ENCODE measurements around the gene BTBD2. TPM values are rescaled to one million over a fixed set of nuclear protein-coding genes. Genes with fewer than 3 reads are reported as not detected.
A peak's percentile ranks its signal among the peaks of the same experiment; 100 is the strongest.

Gene BTBD2
- total and polyA plus RNA-seq, 12 donors: 11.8 to 122 (median 78.1) TPM

DNA sequence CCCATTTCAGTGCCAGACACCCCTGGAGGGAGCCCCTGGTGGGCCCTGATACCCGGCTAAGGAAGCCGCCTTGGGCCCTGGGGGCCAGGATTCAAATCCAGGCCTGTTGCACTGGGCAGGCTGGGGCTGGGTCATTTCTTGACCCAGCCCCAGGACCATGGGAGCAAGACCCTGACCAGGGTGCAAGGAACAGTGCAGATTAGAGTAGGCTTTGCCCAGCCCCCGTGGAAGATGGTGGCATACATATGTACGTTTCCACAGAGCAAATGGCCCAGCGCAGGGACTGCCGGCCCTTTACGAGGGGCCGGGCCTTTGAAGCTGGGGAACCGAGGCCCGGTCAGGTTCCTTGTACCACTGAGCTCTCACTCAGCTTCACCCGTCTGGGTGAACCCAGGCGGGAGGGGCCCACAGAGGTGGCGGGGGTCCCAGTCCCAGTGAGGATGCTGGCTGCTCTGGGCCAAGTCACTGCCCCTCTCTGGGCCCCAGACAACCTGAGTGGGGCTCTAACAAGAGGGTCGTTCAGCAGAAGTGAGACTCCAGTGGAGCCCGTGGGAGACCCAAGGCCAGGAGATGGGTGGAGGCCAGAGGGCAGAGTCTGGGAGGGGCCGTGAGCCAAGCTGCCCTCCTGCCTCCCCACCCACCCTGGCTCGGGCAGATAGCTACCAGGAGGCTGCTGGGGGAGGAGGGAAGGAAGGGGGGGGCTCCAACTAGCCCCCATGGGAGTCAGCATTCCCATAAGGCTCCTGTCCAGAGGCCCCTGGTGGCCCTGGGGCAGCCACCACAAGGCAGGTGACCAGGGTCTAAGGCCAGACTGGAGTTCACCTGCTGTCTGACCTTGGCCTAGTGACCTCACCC, 32.8 kb upstream of the BTBD2 start:
- TF ChIP-seq, protein P1, sequence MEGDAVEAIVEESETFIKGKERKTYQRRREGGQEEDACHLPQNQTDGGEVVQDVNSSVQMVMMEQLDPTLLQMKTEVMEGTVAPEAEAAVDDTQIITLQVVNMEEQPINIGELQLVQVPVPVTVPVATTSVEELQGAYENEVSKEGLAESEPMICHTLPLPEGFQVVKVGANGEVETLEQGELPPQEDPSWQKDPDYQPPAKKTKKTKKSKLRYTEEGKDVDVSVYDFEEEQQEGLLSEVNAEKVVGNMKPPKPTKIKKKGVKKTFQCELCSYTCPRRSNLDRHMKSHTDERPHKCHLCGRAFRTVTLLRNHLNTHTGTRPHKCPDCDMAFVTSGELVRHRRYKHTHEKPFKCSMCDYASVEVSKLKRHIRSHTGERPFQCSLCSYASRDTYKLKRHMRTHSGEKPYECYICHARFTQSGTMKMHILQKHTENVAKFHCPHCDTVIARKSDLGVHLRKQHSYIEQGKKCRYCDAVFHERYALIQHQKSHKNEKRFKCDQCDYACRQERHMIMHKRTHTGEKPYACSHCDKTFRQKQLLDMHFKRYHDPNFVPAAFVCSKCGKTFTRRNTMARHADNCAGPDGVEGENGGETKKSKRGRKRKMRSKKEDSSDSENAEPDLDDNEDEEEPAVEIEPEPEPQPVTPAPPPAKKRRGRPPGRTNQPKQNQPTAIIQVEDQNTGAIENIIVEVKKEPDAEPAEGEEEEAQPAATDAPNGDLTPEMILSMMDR (IDR thresholded peaks at IDR 0.05): no peak
- no peak for TF ChIP-seq POLR2A (IDR thresholded peaks at IDR 0.05)
- Histone ChIP-seq H3K9me3 (replicated peaks in 1 of 3) (no peaks in the 10 kb centered on the region), H3K36me3 (replicated peaks in 1 of 2) (peaks cover 0 to 44% of the 10 kb centered on the region in 2 donors), H3K27ac (peak overlapping the region; percentile 50 to 99 (median 98)), H3K4me1 (replicated peaks in 1 of 2) (peaks cover 68 to 74% of the 10 kb centered on the region in 2 donors), H3K4me3 (peak overlapping the region in 1 of 4 donors; percentile 99), H3K27me3 (no peaks in the 10 kb centered on the region)
- 36 to 59% (median 53%) methylated on average over 5 to 17 of the region's 17 CpGs for WGBS, 4 donors
- intact Hi-C loops (cut with DNase I): no loop called here
- DNase-seq: peak in 2 of 7 donors; percentile 47 to 51

DNA sequence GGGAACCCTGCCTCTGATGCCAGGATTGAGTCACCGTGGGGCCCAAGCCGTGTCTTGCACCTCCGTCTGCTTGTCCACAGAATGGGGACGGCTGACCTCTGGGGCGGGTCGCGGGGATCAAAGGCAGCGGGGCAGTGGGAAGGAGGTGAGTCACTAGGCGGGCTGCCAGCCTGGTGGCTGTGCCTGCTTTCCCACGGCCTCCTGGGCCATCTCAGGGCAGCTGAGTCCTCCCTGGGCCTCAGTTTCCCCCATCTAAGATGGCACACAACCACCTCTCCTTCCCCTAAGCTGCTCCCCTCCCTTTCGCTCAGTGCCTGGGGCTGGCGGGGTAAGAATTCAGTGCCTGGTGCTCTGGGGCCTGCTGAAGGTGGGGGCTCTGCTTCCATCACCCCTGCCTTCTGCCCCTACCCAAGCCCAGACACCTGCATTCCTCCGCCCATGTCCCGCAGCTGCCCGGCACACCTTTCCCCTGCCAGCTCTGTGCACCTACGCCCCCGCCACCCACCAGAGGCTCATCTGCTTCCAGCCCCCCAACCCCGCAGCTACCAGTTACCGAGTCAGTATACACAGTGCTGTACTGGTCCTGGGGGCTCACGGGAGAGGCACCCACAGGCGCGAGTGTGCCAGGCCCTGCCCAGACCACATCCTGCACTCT, 32.1 kb upstream of the BTBD2 start:
- peaks cover 0 to 52% of the 10 kb centered on the region in 2 donors for H3K36me3 ChIP-seq (replicated peaks in 1 of 2)
- peak overlapping the region; percentile 50 to 99 (median 98) for H3K27ac ChIP-seq
- H3K4me1 ChIP-seq (replicated peaks in 1 of 2): peaks cover 76 to 82% of the 10 kb centered on the region in 2 donors
- TF ChIP-seq, protein P1 (IDR thresholded peaks at IDR 0.05): no peak
- peak in 1 of 2 donors; percentile 26 for TF ChIP-seq POLR2A (IDR thresholded peaks at IDR 0.05)
- peak; percentile 86 to 94 (median 92) for DNase-seq
- WGBS, 4 donors: 48 to 60% (median 49%) methylated on average over 1 to 22 of the region's 22 CpGs
- peak overlapping the region in 1 of 4 donors; percentile 99 for H3K4me3 ChIP-seq
- intact Hi-C loops (cut with DNase I): no loop called here
- no peaks in the 10 kb centered on the region for H3K27me3 ChIP-seq
- H3K9me3 ChIP-seq (replicated peaks in 1 of 3): no peaks in the 10 kb centered on the region

DNA sequence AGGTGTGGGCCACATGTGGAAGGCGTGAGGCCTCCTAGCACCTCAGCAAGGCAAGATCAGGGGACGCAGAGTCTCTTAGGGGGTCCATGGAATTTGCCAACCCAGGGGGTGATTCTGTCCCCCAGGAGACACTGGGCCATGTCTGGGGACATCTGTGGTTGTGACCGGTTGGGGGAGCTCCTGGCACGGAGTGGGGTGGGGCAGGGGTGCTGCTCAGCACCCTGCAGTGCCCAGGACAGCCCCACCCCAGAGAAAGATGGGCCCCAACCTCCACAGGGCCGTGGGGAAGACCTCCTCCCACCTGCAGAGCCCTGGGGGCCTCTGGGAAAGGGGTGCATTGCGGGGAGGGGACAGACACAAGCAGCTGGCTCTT, 31.5 kb upstream of the BTBD2 start:
- Histone ChIP-seq H3K4me3 (peak overlapping the region in 1 of 4 donors; percentile 99), H3K9me3 (replicated peaks in 1 of 3) (no peaks in the 10 kb centered on the region), H3K36me3 (replicated peaks in 1 of 2) (peaks cover 0 to 56% of the 10 kb centered on the region in 2 donors), H3K4me1 (replicated peaks in 1 of 2) (peaks cover 77 to 83% of the 10 kb centered on the region in 2 donors), H3K27ac (peak overlapping the region in 4 of 5 donors; percentile 91 to 99 (median 98)), H3K27me3 (no peaks in the 10 kb centered on the region)
- WGBS, 4 donors: 55 to 100% (median 82%) methylated on average over 1 to 6 of the region's 6 CpGs
- TF ChIP-seq POLR2A (IDR thresholded peaks at IDR 0.05): no peak
- TF ChIP-seq, protein P1 (IDR thresholded peaks at IDR 0.05): no peak
- intact Hi-C loops (cut with DNase I): no loop called here
- peak in 1 of 7 donors; percentile 20 for DNase-seq

All from adrenal gland (tissue), 12 donors.